CD4-positive, alpha-beta T cell treated with Interleukin-1 beta for 1 hour (primary cell): Measurements from ENCODE around the gene CBS.
"Not testable (repeated sequence)": the region's sequence is repeated elsewhere in the genome, so short reads cannot be mapped to it uniquely, and the experiment has no call there.

Experiments used
- DNase-seq, 2 donors: peaks; one replicate each; pipeline ENCODE4 v3.0.0-alpha.2; 2020 to 2022

The CBS gene

DNA sequence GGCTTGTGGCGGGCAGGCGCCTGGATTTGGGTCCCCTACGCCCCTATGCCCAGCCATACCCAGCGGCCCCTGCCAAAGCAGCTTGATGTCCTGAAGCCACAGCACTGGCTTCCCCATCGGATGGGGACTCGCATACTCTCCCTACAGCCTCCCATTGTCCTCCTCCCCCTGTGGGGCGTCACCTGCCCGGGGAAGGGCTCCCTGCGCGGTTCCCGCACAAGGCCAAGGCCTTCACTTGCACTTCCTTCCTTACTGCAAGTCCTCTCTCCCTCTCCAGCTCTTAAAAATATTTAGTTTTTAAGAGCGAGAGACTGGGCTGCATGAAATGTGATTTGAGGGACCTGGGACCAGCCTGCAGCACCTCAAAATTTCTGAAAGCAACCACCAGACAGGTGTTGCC lies 8.9 kb downstream of the CBS start:
- not testable (repeated sequence) for DNase-seq

DNA sequence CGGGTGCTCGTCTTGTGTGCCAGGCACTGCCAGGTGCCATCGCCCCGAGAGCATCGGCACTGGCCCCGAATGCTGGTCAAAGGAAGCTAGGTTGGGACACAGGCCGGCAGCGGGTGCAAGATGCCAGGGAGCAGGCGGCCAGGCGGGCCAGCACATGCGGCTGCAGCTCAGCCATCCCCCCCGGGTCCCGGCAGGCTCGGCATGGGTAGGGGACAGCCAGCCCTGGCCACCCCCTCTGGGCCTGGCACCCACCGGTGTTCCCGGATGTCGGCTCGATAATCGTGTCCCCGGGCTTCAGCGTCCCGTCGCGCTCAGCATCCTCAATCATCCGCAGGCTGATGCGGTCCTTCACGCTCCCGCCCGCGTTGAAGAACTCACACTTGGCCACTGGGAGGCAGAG lies 9.6 kb downstream of the CBS start:
- not testable (repeated sequence) for DNase-seq

- DNase-seq: not testable (repeated sequence)
These were observed 11.2 kb downstream of the CBS start for GRCh38 chr21:43064265-43064917.

DNA sequence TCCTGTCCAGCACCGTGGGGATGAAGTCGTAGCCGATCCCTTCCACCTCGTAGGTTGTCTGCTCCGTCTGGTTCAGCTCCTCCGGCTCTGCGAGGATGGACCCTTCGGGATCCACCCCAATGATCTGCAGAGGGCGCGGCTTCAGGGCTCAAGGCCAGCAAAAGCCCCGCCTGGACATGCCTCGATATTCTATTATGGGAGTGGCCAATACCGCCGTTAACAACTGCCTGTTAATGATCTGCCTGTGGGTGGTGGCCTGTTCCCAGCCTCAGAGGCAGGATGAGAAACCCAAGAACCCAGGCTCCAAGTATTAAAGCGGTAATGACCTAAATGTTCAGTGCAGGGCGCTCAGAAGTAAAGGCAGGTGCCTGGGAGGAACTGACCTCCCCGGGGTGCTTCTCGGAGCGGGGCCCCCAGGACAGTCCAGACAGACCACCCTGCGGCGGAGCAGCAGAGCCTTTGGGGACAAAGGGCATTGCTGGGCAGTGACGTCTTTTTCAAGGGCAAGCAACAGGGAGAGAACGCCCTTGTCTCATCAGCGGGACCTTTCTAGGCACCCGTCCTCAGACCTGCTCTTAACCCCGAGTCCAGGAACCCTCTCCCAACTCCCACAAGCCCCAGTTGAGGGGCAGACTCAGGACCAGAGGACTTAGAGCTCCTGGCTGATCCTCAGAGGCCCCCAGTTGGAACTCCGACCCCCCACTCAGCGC lies 12.5 kb downstream of the CBS start:
- DNase-seq: not testable (repeated sequence)

DNA sequence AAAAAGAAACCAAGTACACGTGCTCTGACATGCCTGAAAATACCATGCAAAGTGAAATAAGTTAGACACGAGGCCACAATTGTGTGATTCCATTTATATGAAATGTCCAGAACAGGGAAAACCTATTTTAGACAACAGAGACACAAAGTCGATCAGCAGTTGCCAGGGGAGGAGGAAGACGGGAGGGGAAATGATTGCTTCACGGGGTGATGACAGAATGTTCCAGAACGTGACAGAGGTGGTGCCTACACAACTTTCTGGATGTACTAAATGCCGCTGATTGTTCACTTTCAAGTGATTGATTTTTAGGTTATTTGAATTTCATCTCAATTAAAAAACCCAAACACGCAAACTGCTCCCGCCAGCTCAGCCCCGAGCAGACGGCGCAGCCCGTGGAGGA lies 22.5 kb downstream of the CBS start:
- DNase-seq: not testable (repeated sequence)

DNA sequence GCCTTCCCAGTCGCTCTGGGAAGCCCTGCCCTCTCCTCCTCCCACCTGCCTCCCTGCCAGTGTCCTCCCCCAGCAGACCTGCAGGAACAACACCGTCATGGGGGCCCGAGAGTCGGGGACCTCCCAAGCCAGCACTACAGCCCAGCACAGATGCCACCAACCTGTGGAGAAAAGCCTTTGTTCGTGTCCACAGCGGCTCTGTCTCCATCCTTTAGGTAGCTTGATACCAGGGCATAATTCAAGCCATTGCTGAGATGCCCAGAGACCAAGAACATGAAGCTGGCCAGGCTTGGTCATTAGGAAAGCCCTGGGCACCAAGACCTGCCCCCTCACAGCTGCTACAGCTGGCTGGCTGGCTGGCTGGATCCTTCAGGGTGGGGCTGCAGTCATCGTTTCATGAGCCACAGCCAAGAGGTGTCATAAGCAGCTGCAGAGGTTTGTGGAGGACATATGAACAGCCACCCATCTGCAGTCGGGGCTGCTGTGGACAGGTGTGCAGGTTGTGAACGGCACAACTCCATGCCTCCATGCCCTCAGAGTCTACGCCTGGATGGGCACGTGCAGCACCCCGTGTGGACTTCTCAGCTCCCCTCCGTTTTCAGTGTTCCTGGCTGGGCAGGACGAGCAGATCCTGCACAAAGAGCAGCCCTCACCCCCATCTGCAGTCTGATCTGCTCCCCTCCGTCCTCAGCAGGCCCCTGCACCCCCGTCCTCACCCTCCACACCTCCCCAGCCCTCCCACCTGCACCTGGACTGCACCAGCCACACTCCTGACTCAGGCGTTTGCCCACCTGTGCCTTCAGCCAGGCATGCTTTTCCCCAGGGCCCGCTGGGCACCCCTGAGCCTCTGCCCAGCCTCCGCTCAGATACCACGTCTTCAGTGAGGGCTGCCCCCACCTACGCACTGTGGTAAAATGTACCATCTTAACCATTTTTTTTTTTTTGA lies 29.5 kb downstream of the CBS start:
- DNase-seq: not testable (repeated sequence)

- not testable (repeated sequence) for DNase-seq
These were observed 30.3 kb downstream of the CBS start for GRCh38 chr21:43045165-43045875.

- DNase-seq: not testable (repeated sequence)
These were observed 31.1 kb downstream of the CBS start for GRCh38 chr21:43044547-43044946.

DNA sequence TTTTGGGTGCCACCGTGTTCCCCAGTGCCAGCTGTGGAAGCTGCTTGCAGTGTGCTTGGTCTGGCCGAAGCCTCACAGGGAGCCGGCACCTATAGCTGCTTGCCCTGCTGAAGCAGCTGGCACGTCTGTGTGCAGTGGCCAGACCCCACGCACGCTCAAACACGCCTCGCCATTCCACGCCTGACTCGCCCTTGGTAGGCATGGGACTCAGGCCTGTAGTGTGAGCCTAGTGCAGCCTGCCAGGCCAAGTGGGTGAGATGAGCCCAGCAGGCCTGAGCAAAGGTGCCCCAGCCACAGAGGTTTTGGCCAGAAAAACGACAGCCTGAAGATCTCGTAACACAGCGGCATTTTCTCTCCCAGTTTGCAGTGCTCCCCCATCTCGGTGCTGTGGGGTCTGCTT lies 32.3 kb downstream of the CBS start:
- DNase-seq: not testable (repeated sequence)

- not testable (repeated sequence) for DNase-seq
These were observed 33.5 kb downstream of the CBS start for GRCh38 chr21:43042169-43042568.

- not testable (repeated sequence) for DNase-seq
These were observed 37.0 kb downstream of the CBS start for GRCh38 chr21:43038659-43039044.

- not testable (repeated sequence) for DNase-seq
These were observed 37.5 kb downstream of the CBS start for GRCh38 chr21:43037918-43038658.

- peak in 1 of 2 donors; percentile 37 for DNase-seq
These were observed 38.7 kb downstream of the CBS start for GRCh38 chr21:43036889-43037288.

DNA sequence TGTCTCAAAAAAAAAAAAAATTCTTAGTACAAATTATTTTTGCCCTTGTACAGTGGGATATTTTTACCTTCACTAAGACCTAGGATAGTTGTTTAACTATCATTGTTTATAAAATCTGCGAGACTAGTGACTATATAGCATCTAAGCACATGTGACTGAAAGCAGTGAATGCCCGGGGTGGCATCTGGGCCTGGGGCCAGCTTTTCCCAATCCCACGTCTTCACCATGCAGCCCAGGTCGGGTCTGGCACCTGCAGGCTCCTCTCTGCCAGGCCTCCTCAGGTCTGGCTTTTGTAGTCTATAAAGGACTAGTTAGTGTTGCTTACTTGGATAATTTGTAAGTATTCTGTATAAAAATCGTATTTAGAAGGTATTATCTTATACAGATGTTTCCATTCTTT lies 40.8 kb downstream of the CBS start:
- DNase-seq: no peak

GRCh38 chr21:43034101-43034500 lies 41.5 kb downstream of the CBS start:
- no peak for DNase-seq

- no peak for DNase-seq
These were observed 44.5 kb downstream of the CBS start for GRCh38 chr21:43031121-43031619.

DNA sequence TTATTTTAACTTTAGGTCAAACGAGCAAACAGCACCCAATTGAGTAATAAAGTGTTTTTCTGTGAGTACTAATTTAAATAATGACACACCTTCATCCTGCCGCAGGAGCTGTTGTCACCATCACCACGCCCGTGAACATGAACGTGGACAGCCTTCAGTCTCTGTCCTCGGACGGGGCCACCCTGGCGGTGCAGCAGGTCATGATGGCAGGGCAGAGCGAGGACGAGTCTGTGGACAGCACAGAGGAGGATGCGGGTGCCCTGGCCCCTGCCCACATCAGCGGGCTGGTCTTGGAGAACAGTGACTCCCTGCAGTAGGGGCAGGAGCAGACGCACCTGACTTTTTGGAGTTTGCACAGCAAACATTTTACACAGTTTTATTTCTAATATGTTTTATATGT lies 45.9 kb downstream of the CBS start:
- no peak for DNase-seq

DNA sequence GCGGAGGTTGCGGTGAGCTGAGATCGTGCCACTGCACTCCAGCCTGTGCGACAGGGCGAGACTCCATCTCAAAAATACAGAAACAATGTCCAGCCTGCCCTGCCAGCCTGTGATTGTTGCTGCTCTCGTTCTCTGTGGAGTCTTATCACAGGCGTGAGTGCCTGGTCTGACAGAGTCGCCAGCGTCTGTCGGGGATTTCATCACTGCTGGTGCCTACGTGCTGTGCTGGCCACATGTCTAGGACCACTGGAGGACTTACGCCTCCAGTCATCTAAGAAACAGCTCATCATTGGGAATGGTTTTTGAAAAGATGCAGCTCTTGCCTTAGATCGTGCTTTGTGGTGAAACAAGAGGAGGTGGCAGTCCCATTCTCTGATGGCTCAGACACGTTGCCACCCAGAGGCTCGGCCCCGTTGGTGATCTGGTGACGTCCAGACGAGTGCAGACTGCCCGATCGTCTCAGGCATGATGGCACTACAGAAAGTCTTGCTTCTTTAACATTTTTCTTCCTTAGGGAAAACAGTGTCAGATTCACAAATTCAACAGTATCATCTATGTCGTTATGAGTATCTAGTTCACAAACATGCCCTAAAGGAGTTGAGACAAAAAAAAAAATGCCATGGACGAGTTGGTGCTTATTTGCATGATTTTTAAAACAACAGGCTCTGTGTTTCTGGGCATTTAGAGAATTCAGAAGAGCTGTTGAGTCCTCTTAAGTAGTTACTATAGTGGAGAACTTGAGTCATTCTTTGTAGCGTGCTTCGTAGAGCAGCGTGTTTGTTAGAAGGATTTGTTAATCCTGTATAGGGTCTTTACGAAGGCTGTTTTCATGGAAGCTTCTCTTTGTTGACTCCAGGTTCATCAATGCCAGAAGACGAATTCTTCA lies 47.5 kb downstream of the CBS start:
- DNase-seq: no peak

DNA sequence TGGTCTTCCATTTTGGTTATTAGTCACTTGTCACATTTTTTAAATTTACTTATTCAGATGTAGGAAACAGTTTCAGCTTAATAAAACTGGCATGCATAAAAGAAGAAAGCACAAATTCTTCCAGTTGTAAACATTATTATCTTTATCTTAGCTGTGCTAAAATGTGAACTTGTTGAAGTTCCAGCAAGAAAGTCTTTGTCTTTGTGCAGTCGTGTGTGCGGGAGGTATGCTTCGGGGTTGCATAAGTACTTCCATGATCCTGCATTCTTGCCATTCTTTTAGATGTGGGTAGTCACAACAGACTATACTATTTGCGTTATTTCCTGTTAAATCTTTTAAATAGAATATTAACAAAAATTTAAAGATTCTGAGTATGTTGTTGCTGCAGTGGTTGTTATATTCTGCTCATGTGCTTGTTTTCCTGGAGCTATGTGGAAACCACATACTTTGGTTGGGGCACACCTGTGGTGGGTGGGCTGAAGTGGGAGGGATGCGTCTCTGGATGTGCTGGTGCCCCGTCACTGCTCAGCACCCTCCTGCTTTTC lies 49.9 kb downstream of the CBS start:
- no peak for DNase-seq

DNA sequence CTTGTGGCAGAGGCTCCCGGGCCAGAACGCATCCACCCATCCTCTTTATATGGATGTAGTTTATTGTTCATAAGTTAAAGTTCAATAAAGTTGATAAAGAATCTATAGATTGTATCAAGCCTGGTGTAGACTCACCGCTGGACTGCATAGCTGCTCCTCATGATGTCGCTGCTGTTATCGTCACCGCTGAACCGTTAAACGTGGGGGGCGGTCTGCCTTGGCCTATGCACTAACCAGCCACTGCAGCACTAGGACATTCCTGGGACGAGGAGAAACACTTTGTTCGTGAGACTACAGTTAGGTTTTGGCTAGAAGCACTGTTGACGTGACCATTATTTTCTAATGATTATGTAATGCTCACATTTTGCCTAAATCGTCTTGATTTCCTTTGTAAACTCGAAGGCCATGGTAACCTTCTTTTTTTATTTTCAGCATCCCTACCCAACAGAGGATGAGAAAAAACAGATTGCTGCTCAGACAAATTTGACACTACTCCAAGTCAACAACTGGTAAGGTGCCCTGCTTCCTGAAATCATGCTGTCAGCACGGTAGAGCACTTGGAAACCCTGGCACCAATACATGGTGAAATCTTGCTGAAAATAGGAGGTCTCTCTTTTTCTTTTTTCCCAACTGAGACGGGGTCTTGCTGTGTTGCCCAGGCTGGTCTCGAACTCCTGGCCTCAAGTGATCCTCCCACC lies 51.0 kb downstream of the CBS start:
- no peak for DNase-seq
